SK-N-SH treated with all-trans-retinoic acid at 6 μM for 48 hours (cell line): ENCODE measurements around the gene CBY2.

Source experiments
- ATAC-seq: fragments of 200-7000 bp; cut with Tn5 transposase; 3 replicates; pipeline ENCODE4 v1.9.1; 2020; ENCODE audit warnings: mild to moderate bottlenecking, moderate library complexity
- ARNTL ChIP-seq: fragments of 450-650 bp; formaldehyde crosslinking; IDR thresholded peaks from 2 replicates; pipeline ENCODE4 v1.5.0; 2020; ENCODE audit warnings: low read depth, mild to moderate bottlenecking, moderate library complexity, borderline replicate concordance
- CSDC2 ChIP-seq: fragments of 250-450 bp; sonication (Bioruptor Pico); IDR thresholded peaks from 2 replicates; pipeline ENCODE4 v1.5.0; 2020; ENCODE audit warnings: mild to moderate bottlenecking, moderate library complexity
- CSRNP3 ChIP-seq: fragments of 250-450 bp; sonication (Bioruptor Pico); IDR thresholded peaks from 2 replicates; pipeline ENCODE4 v1.5.1; 2021; ENCODE audit warnings: mild to moderate bottlenecking, moderate library complexity
- ESRRG ChIP-seq: fragments of 250-450 bp; sonication (Bioruptor Pico); IDR thresholded peaks from 2 replicates; pipeline ENCODE4 v1.6.1; 2021; ENCODE audit warnings: mild to moderate bottlenecking
- GLIS3 ChIP-seq: fragments of 250-450 bp; sonication (Bioruptor Pico); IDR thresholded peaks from 2 replicates; pipeline ENCODE4 v1.5.0; 2020; ENCODE audit warnings: mild to moderate bottlenecking, moderate library complexity
- ISL1 ChIP-seq: fragments of 250-450 bp; sonication (Bioruptor Pico); IDR thresholded peaks from 2 replicates; pipeline ENCODE4 v2.1.2; 2022; ENCODE audit warnings: mild to moderate bottlenecking, moderate library complexity
- OSR1 ChIP-seq: fragments of 250-450 bp; sonication (Bioruptor Pico); IDR thresholded peaks from 2 replicates; pipeline ENCODE4 v1.8.0; 2022; ENCODE audit warnings: moderate library complexity, mild to moderate bottlenecking, inconsistent platforms
- PATZ1 ChIP-seq: fragments of 250-450 bp; sonication (Bioruptor Pico); IDR thresholded peaks from 2 replicates; pipeline ENCODE4 v1.8.0; 2020; ENCODE audit warnings: mild to moderate bottlenecking, moderate library complexity, borderline replicate concordance
- POU6F1 ChIP-seq: fragments of 250-450 bp; sonication (Bioruptor Pico); IDR thresholded peaks from 2 replicates; pipeline ENCODE4 v1.8.0; 2021; ENCODE audit warnings: low read depth, mild to moderate bottlenecking, moderate library complexity, borderline replicate concordance
- PPARA ChIP-seq: fragments of 250-450 bp; sonication (Bioruptor Pico); IDR thresholded peaks from 2 replicates; pipeline ENCODE4 v1.5.0; 2020; ENCODE audit warnings: mild to moderate bottlenecking, borderline replicate concordance
- RARB ChIP-seq: fragments of 250-450 bp; sonication (Bioruptor Pico); IDR thresholded peaks from 2 replicates; pipeline ENCODE4 v1.8.0; 2021; ENCODE audit warnings: mild to moderate bottlenecking, moderate library complexity
- SNAI2 ChIP-seq: fragments of 250-450 bp; sonication (Bioruptor Pico); IDR thresholded peaks from 2 replicates; pipeline ENCODE4 v1.5.0; 2020; ENCODE audit warnings: mild to moderate bottlenecking, moderate library complexity
- TCF4 ChIP-seq: fragments of 250-450 bp; sonication (Bioruptor Pico); IDR thresholded peaks from 2 replicates; pipeline ENCODE4 v1.8.0; 2021; ENCODE audit warnings: mild to moderate bottlenecking, moderate library complexity, borderline replicate concordance
- TOX ChIP-seq: fragments of 250-450 bp; sonication (Bioruptor Pico); IDR thresholded peaks from 2 replicates; pipeline ENCODE4 v1.8.0; 2021; ENCODE audit warnings: mild to moderate bottlenecking, moderate library complexity, borderline replicate concordance
- TSHZ2 ChIP-seq: fragments of 250-450 bp; sonication (Bioruptor Pico); IDR thresholded peaks from 2 replicates; pipeline ENCODE4 v1.5.0; 2020; ENCODE audit warnings: mild to moderate bottlenecking, moderate library complexity
- ZFP3 ChIP-seq: fragments of 250-450 bp; sonication (Bioruptor Pico); IDR thresholded peaks from 2 replicates; pipeline ENCODE4 v1.5.0; 2020; ENCODE audit warnings: mild to moderate bottlenecking, moderate library complexity
- ZNF565 ChIP-seq: fragments of 450-650 bp; formaldehyde crosslinking; conservative IDR thresholded peaks from 2 replicates; pipeline ENCODE4 v1.5.0; 2020; ENCODE audit warnings: low read depth, mild to moderate bottlenecking, moderate library complexity
- ZNF70 ChIP-seq: fragments of 450-650 bp; formaldehyde crosslinking; IDR thresholded peaks from 2 replicates; pipeline ENCODE4 v1.5.0; 2020; ENCODE audit warnings: mild to moderate bottlenecking, moderate library complexity

Gene CBY2

GRCh38 chr13:45744979-45745378, 42.9 kb downstream of the CBY2 start:
- TF ChIP-seq TSHZ2 (CRISPR knock-in tag) (no peak), POU6F1 (CRISPR knock-in tag) (no peak), PPARA (CRISPR knock-in tag) (no peak), PATZ1 (no peak), ZFP3 (CRISPR knock-in tag) (no peak), CSRNP3 (no peak), CSDC2 (CRISPR knock-in tag) (no peak), ESRRG (CRISPR knock-in tag) (no peak), OSR1 (no peak), ARNTL (no peak), TOX (CRISPR knock-in tag) (no peak), ZNF565 (CRISPR knock-in tag) (no peak)
- no peak for ATAC-seq

GRCh38 chr13:45747071-45747470, 45.0 kb downstream of the CBY2 start:
- TF ChIP-seq PATZ1 (no peak), GLIS3 (CRISPR knock-in tag) (no peak), ISL1 (no peak), ZNF70 (no peak), TOX (CRISPR knock-in tag) (no peak), ESRRG (CRISPR knock-in tag) (no peak), ZFP3 (CRISPR knock-in tag) (no peak), OSR1 (no peak), POU6F1 (CRISPR knock-in tag) (no peak), RARB (CRISPR knock-in tag) (no peak), ZNF565 (CRISPR knock-in tag) (no peak), TCF4 (CRISPR knock-in tag) (no peak), ARNTL (no peak), SNAI2 (CRISPR knock-in tag) (no peak), CSDC2 (CRISPR knock-in tag) (no peak)
- no peak for ATAC-seq
